HUES48 (cell line): ENCODE data around the gene GSG1.
"Not testable (repeated sequence)": the region's sequence is repeated elsewhere in the genome, so short reads cannot be mapped to it uniquely, and the experiment has no call there.

Experiments
- H3K27ac ChIP-seq: one replicate; pipeline ENCODE4 v1.7.0; 2013; ENCODE audit warnings: low read depth, low read length, inconsistent platforms
- H3K27me3 ChIP-seq: 2 replicates; pipeline ENCODE4 v1.6.1; 2013; ENCODE audit warnings: mild to moderate bottlenecking, low read length; ENCODE audit not compliant: control insufficient read depth, insufficient read depth
- H3K36me3 ChIP-seq: 2 replicates; pipeline ENCODE4 v1.6.1; 2013; ENCODE audit warnings: low read length; ENCODE audit not compliant: control insufficient read depth, insufficient read depth
- H3K4me1 ChIP-seq: 2 replicates; pipeline ENCODE4 v1.6.1; 2013; ENCODE audit warnings: mild to moderate bottlenecking, low read length; ENCODE audit not compliant: control insufficient read depth, insufficient read depth
- H3K4me3 ChIP-seq: 2 replicates; pipeline ENCODE4 v1.5.1; 2013; ENCODE audit warnings: mild to moderate bottlenecking, low read depth, low read length
- H3K9ac ChIP-seq: 2 replicates; pipeline ENCODE4 v1.6.1; 2013; ENCODE audit warnings: mild to moderate bottlenecking, low read depth, low read length, moderate library complexity
- H3K9me3 ChIP-seq: 2 replicates; pipeline ENCODE4 v1.6.1; 2013; ENCODE audit warnings: low read length; ENCODE audit not compliant: control insufficient read depth, insufficient read depth

The GSG1 gene

DNA sequence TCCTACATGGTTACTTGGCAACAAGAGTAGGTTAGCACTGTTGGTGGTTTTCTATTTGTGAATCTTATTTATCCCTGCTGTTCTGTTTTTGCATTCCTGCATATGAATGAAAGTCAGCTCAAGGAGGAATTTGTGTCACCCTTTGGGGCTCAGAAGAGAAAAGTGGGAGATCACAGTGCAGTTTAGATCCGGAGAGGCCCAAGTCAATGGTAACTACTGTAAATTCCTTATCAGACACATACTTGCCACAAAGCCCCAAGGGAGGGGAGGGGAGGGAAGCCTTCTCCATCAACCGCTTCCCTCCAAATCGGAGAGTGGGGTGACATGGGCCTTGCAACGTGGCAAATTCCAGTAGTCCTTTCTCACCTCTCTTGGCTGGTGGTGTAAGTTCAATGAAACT lies 15.0 kb downstream of the GSG1 start:
- Histone ChIP-seq H3K4me3 (peak overlapping the region; percentile 33), H3K4me1 (peaks cover 45% of the 10 kb centered on the region), H3K27me3 (no peaks in the 10 kb centered on the region), H3K9me3 (no peaks in the 10 kb centered on the region), H3K36me3 (peaks cover 7% of the 10 kb centered on the region; the same call in 1 of the 2 replicates), H3K9ac (peak overlapping the region; percentile 2), H3K27ac (peak overlapping the region; percentile 93)

- no peaks in the 10 kb centered on the region for H3K9me3 ChIP-seq
- no peaks in the 10 kb centered on the region for H3K27me3 ChIP-seq
- peak overlapping the region; percentile 31 for H3K4me3 ChIP-seq
- peaks cover 45% of the 10 kb centered on the region for H3K4me1 ChIP-seq
- H3K9ac ChIP-seq: peak overlapping the region; percentile 45
- H3K27ac ChIP-seq: peak overlapping the region; percentile 93
- peaks cover 7% of the 10 kb centered on the region; the same call in 1 of the 2 replicates for H3K36me3 ChIP-seq
Observed at GRCh38 chr12:13087766-13088165, 15.7 kb downstream of the GSG1 start.

GRCh38 chr12:13085968-13086686 lies 17.3 kb downstream of the GSG1 start:
- Histone ChIP-seq H3K4me3 (no peak overlapping the region), H3K9me3 (no peaks in the 10 kb centered on the region), H3K27ac (no peak overlapping the region), H3K4me1 (peaks cover 35% of the 10 kb centered on the region), H3K36me3 (peaks cover 11% of the 10 kb centered on the region), H3K9ac (no peak overlapping the region), H3K27me3 (no peaks in the 10 kb centered on the region)

DNA sequence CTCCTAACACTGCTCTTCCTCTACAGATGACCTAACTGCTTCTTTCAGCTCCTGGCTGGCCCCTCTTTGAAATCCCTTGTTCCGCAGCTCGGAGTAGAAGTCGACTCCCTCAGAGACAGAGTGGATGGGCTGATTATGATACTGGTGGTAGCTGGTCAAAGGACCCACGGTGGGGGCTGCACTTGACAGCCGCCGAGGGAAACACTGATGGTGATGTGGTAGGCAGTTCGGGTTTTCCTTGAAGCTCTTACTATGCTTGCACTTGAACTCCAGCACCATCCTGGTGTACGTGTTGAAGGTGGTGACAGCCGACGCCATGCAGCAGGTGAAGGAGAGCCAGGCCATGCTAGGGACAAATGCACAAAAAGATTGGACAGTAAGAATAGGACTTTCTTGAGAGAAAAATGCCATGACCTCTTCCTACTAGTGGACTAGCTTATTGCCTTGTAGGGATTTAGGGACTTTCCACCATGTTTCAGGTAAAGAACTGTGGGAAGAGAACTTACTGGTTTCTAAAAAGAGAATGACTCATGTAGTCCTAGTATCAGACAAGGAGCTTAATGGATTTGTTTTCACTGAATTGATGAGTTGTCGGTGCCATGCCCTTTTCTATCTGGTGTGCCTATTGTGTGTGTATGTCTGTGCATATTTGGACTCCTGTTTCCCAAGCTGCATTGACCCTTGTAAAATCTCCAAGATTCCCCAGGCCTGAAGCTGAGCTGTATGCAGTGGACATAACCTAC lies 18.4 kb downstream of the GSG1 start:
- H3K36me3 ChIP-seq: peaks cover 22% of the 10 kb centered on the region
- H3K4me3 ChIP-seq: no peak overlapping the region
- no peak overlapping the region for H3K9ac ChIP-seq
- no peak overlapping the region for H3K27ac ChIP-seq
- no peaks in the 10 kb centered on the region for H3K27me3 ChIP-seq
- H3K9me3 ChIP-seq: no peaks in the 10 kb centered on the region
- H3K4me1 ChIP-seq: peaks cover 35% of the 10 kb centered on the region

DNA sequence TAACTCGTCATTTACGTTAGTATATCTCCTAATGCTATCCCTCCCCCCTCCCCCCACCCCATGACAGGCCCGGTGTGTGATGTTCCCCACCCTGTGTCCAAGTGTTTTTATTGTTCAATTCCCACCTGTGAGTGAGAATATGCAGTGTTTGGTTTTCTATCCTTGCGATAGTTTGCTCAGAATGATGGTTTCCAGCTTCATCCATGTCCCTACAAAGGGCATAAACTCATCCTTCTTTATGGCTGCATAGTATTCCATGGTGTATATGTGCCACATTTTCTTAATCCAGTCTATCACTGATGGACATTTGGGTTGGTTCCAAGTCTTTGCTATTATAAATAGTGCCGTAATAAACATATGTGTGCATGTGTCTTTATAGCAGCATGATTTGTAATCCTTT lies 19.8 kb downstream of the GSG1 start:
- not testable (repeated sequence) for H3K9me3 ChIP-seq, H3K9ac ChIP-seq, H3K4me3 ChIP-seq, H3K27ac ChIP-seq, H3K27me3 ChIP-seq
- peaks cover 31% of the 10 kb centered on the region for H3K4me1 ChIP-seq
- peaks cover 28% of the 10 kb centered on the region for H3K36me3 ChIP-seq

DNA sequence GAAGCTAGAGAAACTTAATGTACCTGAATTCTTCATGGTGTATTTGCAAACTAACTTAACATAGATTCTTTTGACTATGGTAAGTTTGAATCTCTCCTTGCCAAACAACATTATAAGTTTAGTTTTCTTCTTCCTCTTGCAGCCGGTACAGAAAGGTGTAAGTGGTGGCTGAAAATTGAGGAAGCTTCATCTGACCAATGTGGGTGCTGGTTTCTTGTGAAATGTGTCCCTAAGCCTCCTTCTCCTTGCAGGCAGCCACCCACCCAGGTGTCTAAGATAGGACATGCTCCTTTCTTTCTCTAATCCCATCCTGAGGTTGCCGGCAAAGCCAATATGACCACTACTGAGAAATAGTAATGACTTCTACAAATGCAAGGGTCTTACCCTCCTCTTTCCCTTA lies 20.6 kb downstream of the GSG1 start:
- peaks cover 28% of the 10 kb centered on the region for H3K36me3 ChIP-seq
- H3K9me3 ChIP-seq: no peaks in the 10 kb centered on the region
- H3K4me1 ChIP-seq: peaks cover 25% of the 10 kb centered on the region

DNA sequence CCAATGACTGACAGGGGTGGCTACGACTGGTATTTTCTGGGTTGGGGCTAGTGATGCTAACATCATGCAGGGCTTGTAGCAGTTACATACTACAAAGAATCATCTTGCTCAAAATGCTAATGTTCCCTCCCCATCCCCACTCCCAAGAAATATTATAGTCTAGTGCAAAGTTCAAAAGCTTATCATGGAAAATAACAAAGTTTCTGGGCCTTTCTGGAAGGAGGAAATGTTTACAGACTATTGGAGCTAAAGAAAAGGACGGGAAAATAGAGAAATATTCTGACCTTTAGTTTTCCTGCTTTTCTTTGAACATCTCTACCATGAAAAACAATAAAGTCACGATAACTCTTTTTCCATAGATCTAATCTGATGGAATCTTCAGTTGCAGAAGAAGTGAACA lies 23.2 kb downstream of the GSG1 start:
- Histone ChIP-seq H3K27ac (no peak overlapping the region), H3K4me1 (0 out of 2 replicates have a peak, but pooled peaks cover 5% of the 10 kb centered on the region), H3K4me3 (no peak overlapping the region), H3K9ac (no peak overlapping the region), H3K9me3 (no peaks in the 10 kb centered on the region), H3K27me3 (no peaks in the 10 kb centered on the region), H3K36me3 (peaks cover 42% of the 10 kb centered on the region)

More for the DNA sequence above, 20.6 kb downstream of the GSG1 start:
- no peak overlapping the region for H3K27ac ChIP-seq
- H3K9ac ChIP-seq: no peak overlapping the region
- no peak overlapping the region for H3K4me3 ChIP-seq
- H3K27me3 ChIP-seq: no peaks in the 10 kb centered on the region

DNA sequence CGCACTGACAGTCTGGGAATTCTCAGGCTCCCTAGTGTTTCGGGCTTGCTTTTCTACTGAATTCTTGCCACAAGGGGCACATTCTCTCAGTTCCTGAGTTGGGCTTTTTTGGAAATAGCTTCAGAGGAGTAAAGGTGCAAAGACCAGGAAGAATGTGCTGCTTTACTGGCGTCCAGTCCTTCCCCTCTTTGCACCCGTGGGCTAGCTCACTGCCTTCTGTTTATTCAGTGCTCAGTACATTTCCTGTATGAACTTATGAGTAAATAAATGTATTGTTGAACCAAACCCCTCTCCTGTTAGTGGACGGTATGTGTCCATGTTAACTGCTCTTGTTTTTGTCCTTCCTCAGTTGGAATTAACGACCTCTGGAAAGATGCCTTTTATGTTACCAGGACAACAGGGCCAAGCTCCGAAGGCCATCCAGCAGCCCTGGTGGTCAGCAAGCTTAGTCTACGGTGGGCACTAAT lies 24.0 kb downstream of the GSG1 start:
- Histone ChIP-seq H3K27me3 (no peaks in the 10 kb centered on the region), H3K4me3 (no peak overlapping the region), H3K9ac (no peak overlapping the region), H3K4me1 (0 out of 2 replicates have a peak, but pooled peaks cover 5% of the 10 kb centered on the region), H3K9me3 (no peaks in the 10 kb centered on the region), H3K36me3 (peaks cover 40% of the 10 kb centered on the region), H3K27ac (no peak overlapping the region)

- Histone ChIP-seq H3K27ac (no peak overlapping the region), H3K36me3 (peaks cover 58% of the 10 kb centered on the region)
Observed at GRCh38 chr12:13075786-13076570, 27.5 kb downstream of the GSG1 start.

DNA sequence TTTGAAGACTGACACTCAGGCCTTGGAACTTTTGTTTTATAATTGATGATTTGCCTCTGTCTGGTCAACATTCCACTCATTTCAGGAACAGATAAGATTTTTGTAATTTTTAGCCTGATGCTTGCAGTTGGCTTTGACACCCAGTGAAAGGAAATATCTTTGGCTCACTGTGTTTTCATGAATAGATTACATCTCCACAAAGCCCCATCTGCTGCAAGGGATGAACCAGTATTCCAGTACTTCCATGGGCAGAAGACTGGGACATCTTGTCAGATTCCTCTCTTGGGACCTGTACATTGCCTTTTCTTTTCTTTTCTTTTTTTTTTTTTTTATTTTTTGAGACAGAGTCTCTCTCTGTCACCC lies 28.4 kb downstream of the GSG1 start:
- H3K9me3 ChIP-seq: no peaks in the 10 kb centered on the region
- H3K9ac ChIP-seq: no peak overlapping the region
- 0 out of 2 replicates have a peak, but pooled peaks cover 5% of the 10 kb centered on the region for H3K4me1 ChIP-seq
- no peaks in the 10 kb centered on the region for H3K27me3 ChIP-seq
- H3K27ac ChIP-seq: no peak overlapping the region
- no peak overlapping the region for H3K4me3 ChIP-seq
- peaks cover 55% of the 10 kb centered on the region for H3K36me3 ChIP-seq

More at GRCh38 chr12:13075786-13076570, 27.5 kb downstream of the GSG1 start:
- H3K27me3 ChIP-seq: no peaks in the 10 kb centered on the region
- H3K4me3 ChIP-seq: no peak overlapping the region
- H3K9ac ChIP-seq: no peak overlapping the region
- H3K9me3 ChIP-seq: no peaks in the 10 kb centered on the region
- 0 out of 2 replicates have a peak, but pooled peaks cover 5% of the 10 kb centered on the region for H3K4me1 ChIP-seq
